ENCODE data around the gene LRP8.

The LRP8 gene

GRCh38 chr1:53328009-53328461 lies at the start of gene LRP8:
LRP8 (minus strand) TSS chr1:53328070; CDS start chr1:53327912, 158 bp downstream.
- peak; percentile 78 for DNase-seq

GRCh38 chr1:53377438-53377841 lies 49.6 kb upstream of the LRP8 start:
- no peak for DNase-seq

GRCh38 chr1:53376742-53377437 lies 49.0 kb upstream of the LRP8 start:
- DNase-seq: no peak

- no peak for DNase-seq
Observed at GRCh38 chr1:53376041-53376461, 48.2 kb upstream of the LRP8 start.

- DNase-seq: no peak
Observed at GRCh38 chr1:53375440-53375839, 47.6 kb upstream of the LRP8 start.

- no peak for DNase-seq
Observed at GRCh38 chr1:53373246-53373645, 45.4 kb upstream of the LRP8 start.

GRCh38 chr1:53372501-53372951 lies 44.7 kb upstream of the LRP8 start:
- no peak for DNase-seq

- DNase-seq: no peak
Observed at GRCh38 chr1:53371851-53372250, 44.0 kb upstream of the LRP8 start.

GRCh38 chr1:53371121-53371666 lies 43.3 kb upstream of the LRP8 start:
- no peak for DNase-seq

- no peak for DNase-seq
Observed at GRCh38 chr1:53370369-53370961, 42.6 kb upstream of the LRP8 start.

GRCh38 chr1:53369761-53370160 lies 41.9 kb upstream of the LRP8 start:
- no peak for DNase-seq

GRCh38 chr1:53369034-53369750 lies 41.3 kb upstream of the LRP8 start:
- no peak for DNase-seq

GRCh38 chr1:53368314-53369033 lies 40.6 kb upstream of the LRP8 start:
- no peak for DNase-seq

- DNase-seq: peak; percentile 51
Observed at GRCh38 chr1:53367503-53368313, 39.8 kb upstream of the LRP8 start.

GRCh38 chr1:53366901-53367502 lies 39.1 kb upstream of the LRP8 start:
- DNase-seq: no peak

- DNase-seq: no peak
Observed at GRCh38 chr1:53365437-53366063, 37.7 kb upstream of the LRP8 start.

- DNase-seq: no peak
Observed at GRCh38 chr1:53362851-53363642, 35.2 kb upstream of the LRP8 start.

GRCh38 chr1:53362270-53362669 lies 34.4 kb upstream of the LRP8 start:
- no peak for DNase-seq

- DNase-seq: no peak
Observed at GRCh38 chr1:53361541-53361961, 33.7 kb upstream of the LRP8 start.

- DNase-seq: no peak
Observed at GRCh38 chr1:53359934-53360276, 32.0 kb upstream of the LRP8 start.

Measured in CD4-positive, alpha-beta T cell treated with Interleukin-17A for 1 hour (primary cell).